Fibroblast of peridontal ligament (primary cell): ENCODE results near the gene PTPRD.
"Not testable (repeated sequence)": the region's sequence is repeated elsewhere in the genome, so short reads cannot be mapped to it uniquely, and the experiment has no call there.

Experiments
- DNase-seq: peaks from one replicate; pipeline ENCODE4 v3.0.0-alpha.2; 2010; ENCODE audit errors: extremely low read depth

PTPRD gene

GRCh38 chr9:9170439-9171134 is 1442.2 kb downstream of the PTPRD start:
- no peak for DNase-seq

- no peak for DNase-seq
Measured at GRCh38 chr9:9142001-9142400, 1470.8 kb downstream of the PTPRD start.

GRCh38 chr9:9133526-9133925 is 1479.3 kb downstream of the PTPRD start:
- no peak for DNase-seq

GRCh38 chr9:9124616-9125015 is 1488.2 kb downstream of the PTPRD start:
- no peak for DNase-seq

- DNase-seq, result no peak
Measured at GRCh38 chr9:9122230-9122875, 1490.4 kb downstream of the PTPRD start.

- no peak for DNase-seq
Measured at GRCh38 chr9:9117866-9118265, 1494.9 kb downstream of the PTPRD start.

GRCh38 chr9:9112001-9112720 is 1500.6 kb downstream of the PTPRD start:
- no peak for DNase-seq

- no peak for DNase-seq
Measured at GRCh38 chr9:9108641-9109040, 1504.2 kb downstream of the PTPRD start.

GRCh38 chr9:9102295-9102694 is 1510.5 kb downstream of the PTPRD start:
- DNase-seq, result no peak

GRCh38 chr9:9100070-9100469 is 1512.7 kb downstream of the PTPRD start:
- DNase-seq, result no peak

GRCh38 chr9:9099646-9100045 is 1513.2 kb downstream of the PTPRD start:
- DNase-seq, result no peak

GRCh38 chr9:9097254-9097653 is 1515.5 kb downstream of the PTPRD start:
- DNase-seq, result not testable (repeated sequence)

- no peak for DNase-seq
Measured at GRCh38 chr9:9091387-9091786, 1521.4 kb downstream of the PTPRD start.

- DNase-seq, result no peak
Measured at GRCh38 chr9:9079473-9079872, 1533.3 kb downstream of the PTPRD start.

GRCh38 chr9:9078301-9078700 is 1534.5 kb downstream of the PTPRD start:
- DNase-seq, result no peak

- no peak for DNase-seq
Measured at GRCh38 chr9:9061627-9062026, 1551.2 kb downstream of the PTPRD start.

GRCh38 chr9:9054354-9054992 is 1558.3 kb downstream of the PTPRD start:
- no peak for DNase-seq

GRCh38 chr9:9045572-9045971 is 1567.2 kb downstream of the PTPRD start:
- DNase-seq, result no peak

GRCh38 chr9:9045072-9045471 is 1567.7 kb downstream of the PTPRD start:
- no peak for DNase-seq

- not testable (repeated sequence) for DNase-seq
Measured at GRCh38 chr9:9043788-9044187, 1569.0 kb downstream of the PTPRD start.

GRCh38 chr9:9041756-9042155 is 1571.0 kb downstream of the PTPRD start:
- DNase-seq, result no peak

- DNase-seq, result no peak
Measured at GRCh38 chr9:9033022-9033421, 1579.8 kb downstream of the PTPRD start.
